ENCODE results near the gene KLRC4. TPM values are rescaled to one million over a fixed set of nuclear protein-coding genes. Genes with fewer than 3 reads are reported as not detected.
A peak's percentile ranks its signal among the peaks of the same experiment; 100 is the strongest.
"Not testable (repeated sequence)": the region's sequence is repeated elsewhere in the genome, so short reads cannot be mapped to it uniquely, and the experiment has no call there.

The KLRC4 gene
- total RNA-seq, 3 donors from 2014 or later, result 0.72 to 1.7 (median 1.4) TPM

DNA sequence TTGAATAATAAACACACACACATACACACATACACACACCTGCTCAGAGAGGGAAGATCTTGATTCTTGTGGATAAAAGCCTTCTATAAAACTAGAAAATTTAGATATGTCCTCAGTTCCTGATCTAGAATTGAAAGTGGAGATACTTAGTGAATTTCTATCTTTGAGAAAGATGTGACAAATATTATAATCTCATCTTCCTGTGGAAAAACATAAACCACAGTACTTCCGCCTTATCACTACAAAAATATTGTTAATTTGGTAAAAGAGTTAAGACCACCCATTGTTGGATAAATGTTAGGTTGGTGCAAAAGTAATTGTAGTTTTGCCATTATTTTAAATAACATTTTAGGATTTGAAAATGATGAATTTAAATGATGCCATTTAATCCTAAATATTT lies 19.7 kb downstream of the KLRC4 start, which contains the start of gene KLRK1:
TSS of gene KLRK1 (minus strand) at position 138 of the 400 bp plus-strand sequence. CDS start 1,231 bp downstream, outside the sequence.
- Histone ChIP-seq H3K36me3 (ENCODE audit: low read depth) (no peaks in the 10 kb centered on the region), H3K4me1 (ENCODE audit: low read depth) (peaks cover 2% of the 10 kb centered on the region), H3K9me3 (no peaks in the 10 kb centered on the region), H3K4me3 (no peak within 1 kb of the TSS)
- ATAC-seq, result no peak
- intact Hi-C loops (cut with DNase I, micrococcal nuclease), result no loop called here
- no peak for TF ChIP-seq CTCF (IDR thresholded peaks at IDR 0.05)
- no peak for DNase-seq

- intact Hi-C loops (cut with DNase I, micrococcal nuclease), result no loop called here
- DNase-seq (no peak), ATAC-seq (no peak)
- H3K4me3 ChIP-seq, result no peak overlapping the region
- no peaks in the 10 kb centered on the region for H3K36me3 ChIP-seq (ENCODE audit: low read depth)
- no peaks in the 10 kb centered on the region for H3K9me3 ChIP-seq
- TF ChIP-seq CTCF (IDR thresholded peaks at IDR 0.05), result no peak
- no peaks in the 10 kb centered on the region for H3K4me1 ChIP-seq (ENCODE audit: low read depth)
These were observed 20.7 kb downstream of the KLRC4 start for GRCh38 chr12:10388624-10389413.

GRCh38 chr12:10387498-10387897 lies 22.1 kb downstream of the KLRC4 start:
- H3K4me3 ChIP-seq; H3K36me3 ChIP-seq (ENCODE audit: low read depth); H3K9me3 ChIP-seq; intact Hi-C loops (cut with DNase I, micrococcal nuclease); H3K4me1 ChIP-seq (ENCODE audit: low read depth); DNase-seq; ATAC-seq: not testable (repeated sequence)

DNA sequence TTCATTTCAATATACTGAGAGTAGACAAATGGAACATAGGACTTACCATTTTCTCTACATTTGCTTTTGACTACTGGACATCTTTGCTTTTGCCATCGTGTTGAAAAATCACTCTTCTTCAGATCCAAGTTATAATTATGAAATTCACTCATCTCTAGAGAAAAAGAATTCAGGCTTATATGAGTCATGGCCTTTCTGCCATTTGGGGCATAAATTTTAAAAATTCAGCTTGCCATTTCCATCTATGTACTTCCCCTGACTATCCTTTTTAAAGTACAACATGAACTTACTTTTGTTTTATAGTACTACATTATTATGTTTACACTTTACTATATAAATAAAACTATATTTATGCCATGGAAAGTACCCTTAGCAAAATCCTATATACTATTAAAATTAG lies 22.7 kb downstream of the KLRC4 start:
- Histone ChIP-seq H3K36me3 (ENCODE audit: low read depth) (no peaks in the 10 kb centered on the region), H3K4me1 (ENCODE audit: low read depth) (no peaks in the 10 kb centered on the region), H3K9me3 (no peaks in the 10 kb centered on the region), H3K4me3 (no peak overlapping the region)
- no peak for ATAC-seq
- intact Hi-C loops (cut with DNase I, micrococcal nuclease), result no loop called here
- TF ChIP-seq CTCF (IDR thresholded peaks at IDR 0.05), result no peak
- no peak for DNase-seq

DNA sequence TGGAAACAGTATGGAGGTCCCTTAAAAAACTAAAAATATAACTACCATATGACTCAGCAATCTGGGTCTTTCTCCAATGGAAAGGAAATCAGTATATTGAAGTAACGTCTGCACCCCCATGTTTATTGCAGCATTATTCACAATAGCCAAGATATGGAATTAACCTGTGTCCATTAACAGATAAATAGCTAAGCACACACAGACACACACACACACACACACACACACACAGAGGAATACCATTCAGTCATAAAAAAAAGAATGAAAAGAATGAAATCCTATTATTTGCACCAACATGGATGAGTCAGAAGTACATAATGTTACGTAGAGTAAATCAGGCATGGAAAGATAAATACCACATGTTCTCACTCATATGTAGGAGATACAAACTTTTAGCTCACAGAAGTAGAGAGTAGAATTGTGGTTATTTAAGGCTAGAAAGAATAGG lies 24.4 kb downstream of the KLRC4 start:
- no peaks in the 10 kb centered on the region for H3K9me3 ChIP-seq
- no peaks in the 10 kb centered on the region for H3K4me1 ChIP-seq (ENCODE audit: low read depth)
- ATAC-seq (peak; percentile 81), DNase-seq (no peak)
- no peak overlapping the region for H3K4me3 ChIP-seq
- intact Hi-C loops (cut with DNase I, micrococcal nuclease), result no loop called here
- no peaks in the 10 kb centered on the region for H3K36me3 ChIP-seq (ENCODE audit: low read depth)
- no peak for TF ChIP-seq CTCF (IDR thresholded peaks at IDR 0.05)

- Histone ChIP-seq H3K9me3 (no peaks in the 10 kb centered on the region), H3K36me3 (ENCODE audit: low read depth) (no peaks in the 10 kb centered on the region), H3K4me1 (ENCODE audit: low read depth) (no peaks in the 10 kb centered on the region), H3K4me3 (no peak overlapping the region)
- intact Hi-C loops (cut with DNase I, micrococcal nuclease), result no loop called here
- DNase-seq, result no peak
- TF ChIP-seq CTCF (IDR thresholded peaks at IDR 0.05), result no peak
- no peak for ATAC-seq
These were observed 25.4 kb downstream of the KLRC4 start for GRCh38 chr12:10384191-10384590.

Measured in mucosa of descending colon (tissue), 3 donors.